Measurements from ENCODE around the gene STAB1.

Gene STAB1

DNA sequence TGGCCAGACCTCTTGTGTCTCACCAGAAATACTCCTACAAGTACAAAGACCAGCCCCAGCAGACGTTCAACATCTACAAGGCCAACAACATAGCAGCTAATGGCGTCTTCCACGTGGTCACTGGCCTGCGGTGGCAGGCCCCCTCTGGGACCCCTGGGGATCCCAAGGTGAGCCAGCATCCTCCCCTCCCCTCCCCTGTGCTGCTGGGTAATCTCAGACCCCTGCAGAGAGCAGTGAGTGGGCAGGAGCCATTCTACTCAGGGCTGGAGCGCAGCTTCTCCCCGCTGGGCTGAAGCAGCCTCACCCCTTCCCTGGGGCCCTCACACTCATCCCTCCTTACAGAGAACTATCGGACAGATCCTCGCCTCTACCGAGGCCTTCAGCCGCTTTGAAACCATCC lies 9.8 kb downstream of the STAB1 start:
- H3F3A ChIP-seq (ENCODE audit: control insufficient read depth, insufficient read depth): no peaks in the 10 kb centered on the region
- H3K4me3 ChIP-seq (ENCODE audit: low read length): no peak overlapping the region
- TF ChIP-seq EZH2phosphoT487 (IDR thresholded peaks at IDR 0.05; ENCODE audit: borderline replicate concordance, low read length): no peak
- TF ChIP-seq CTCF (IDR thresholded peaks at IDR 0.05; ENCODE audit: low read depth, low read length, poor library complexity, severe bottlenecking): no peak
- no peaks in the 10 kb centered on the region for H3K9me2 ChIP-seq (replicated peaks; ENCODE audit: control insufficient read depth, low read length)
- H3K9me3 ChIP-seq (ENCODE audit: control insufficient read depth, insufficient read depth, low read length): no peaks in the 10 kb centered on the region
- no peaks in the 10 kb centered on the region for H3K79me2 ChIP-seq (ENCODE audit: control insufficient read depth, low read length)
- no peak overlapping the region for H3K27ac ChIP-seq (ENCODE audit: low read depth, low read length)
- no peaks in the 10 kb centered on the region for H3K36me3 ChIP-seq (ENCODE audit: control insufficient read depth, low read length)
- no peaks in the 10 kb centered on the region for H3K27me3 ChIP-seq (ENCODE audit: control insufficient read depth, low read length)
- H3K4me2 ChIP-seq (ENCODE audit: low read length): no peak overlapping the region
- no peaks in the 10 kb centered on the region for H4K20me1 ChIP-seq (ENCODE audit: control insufficient read depth, insufficient read depth, low read depth, low read length)
- H3K4me1 ChIP-seq (ENCODE audit: control insufficient read depth, low read length): no peaks in the 10 kb centered on the region

DNA sequence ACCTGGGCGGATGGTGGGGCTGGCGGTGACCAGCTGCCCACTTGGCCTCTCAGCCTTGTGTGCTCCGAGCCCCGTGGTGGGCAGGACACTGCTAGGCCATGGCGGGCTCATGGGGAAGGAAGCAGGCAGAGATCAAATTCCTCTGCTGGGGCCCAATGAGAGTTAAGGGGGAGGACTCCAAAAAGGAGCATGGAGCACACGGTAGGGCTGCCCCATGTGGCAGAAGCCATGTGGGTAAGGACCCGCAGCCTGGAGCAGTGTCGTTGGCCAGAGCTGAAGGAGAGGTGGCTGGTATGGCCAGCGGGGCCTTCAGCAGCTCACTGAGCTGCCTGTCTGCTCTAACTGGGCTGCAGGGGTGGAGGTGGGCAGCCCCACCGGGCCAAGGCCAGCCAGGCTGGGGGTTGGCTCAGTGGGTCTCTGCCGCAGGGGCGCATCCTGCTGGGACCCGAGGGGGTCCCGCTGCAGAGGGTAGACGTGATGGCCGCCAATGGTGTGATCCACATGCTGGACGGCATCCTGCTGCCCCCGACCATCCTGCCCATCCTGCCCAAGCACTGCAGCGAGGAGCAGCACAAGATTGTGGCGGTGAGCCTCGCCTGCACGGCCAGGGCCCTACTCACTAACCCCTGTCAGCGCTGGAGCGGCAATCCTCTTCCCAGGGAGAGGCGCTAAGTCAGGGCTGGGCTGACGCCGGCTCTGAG lies 11.3 kb downstream of the STAB1 start:
- Histone ChIP-seq H3F3A (ENCODE audit: control insufficient read depth, insufficient read depth) (no peaks in the 10 kb centered on the region), H3K4me3 (ENCODE audit: low read length) (no peak overlapping the region), H3K4me2 (ENCODE audit: low read length) (no peak overlapping the region), H4K20me1 (ENCODE audit: control insufficient read depth, insufficient read depth, low read depth, low read length) (no peaks in the 10 kb centered on the region), H3K4me1 (ENCODE audit: control insufficient read depth, low read length) (no peaks in the 10 kb centered on the region), H3K27ac (ENCODE audit: low read depth, low read length) (no peak overlapping the region), H3K27me3 (ENCODE audit: control insufficient read depth, low read length) (no peaks in the 10 kb centered on the region), H3K79me2 (ENCODE audit: control insufficient read depth, low read length) (no peaks in the 10 kb centered on the region), H3K9me2 (replicated peaks; ENCODE audit: control insufficient read depth, low read length) (no peaks in the 10 kb centered on the region), H3K9me3 (ENCODE audit: control insufficient read depth, insufficient read depth, low read length) (no peaks in the 10 kb centered on the region), H3K36me3 (ENCODE audit: control insufficient read depth, low read length) (no peaks in the 10 kb centered on the region)
- no peak for TF ChIP-seq EZH2phosphoT487 (IDR thresholded peaks at IDR 0.05; ENCODE audit: borderline replicate concordance, low read length)
- TF ChIP-seq CTCF (IDR thresholded peaks at IDR 0.05; ENCODE audit: low read depth, low read length, poor library complexity, severe bottlenecking): no peak

GRCh38 chr3:52507359-52507758 lies 12.2 kb downstream of the STAB1 start:
- no peaks in the 10 kb centered on the region for H3K9me2 ChIP-seq (replicated peaks; ENCODE audit: control insufficient read depth, low read length)
- no peaks in the 10 kb centered on the region for H3F3A ChIP-seq (ENCODE audit: control insufficient read depth, insufficient read depth)
- no peaks in the 10 kb centered on the region for H3K9me3 ChIP-seq (ENCODE audit: control insufficient read depth, insufficient read depth, low read length)
- TF ChIP-seq CTCF (IDR thresholded peaks at IDR 0.05; ENCODE audit: low read depth, low read length, poor library complexity, severe bottlenecking): no peak
- no peak for TF ChIP-seq EZH2phosphoT487 (IDR thresholded peaks at IDR 0.05; ENCODE audit: borderline replicate concordance, low read length)
- H3K4me3 ChIP-seq (ENCODE audit: low read length): no peak overlapping the region
- H3K4me1 ChIP-seq (ENCODE audit: control insufficient read depth, low read length): no peaks in the 10 kb centered on the region
- no peaks in the 10 kb centered on the region for H4K20me1 ChIP-seq (ENCODE audit: control insufficient read depth, insufficient read depth, low read depth, low read length)
- H3K27me3 ChIP-seq (ENCODE audit: control insufficient read depth, low read length): no peaks in the 10 kb centered on the region
- H3K27ac ChIP-seq (ENCODE audit: low read depth, low read length): no peak overlapping the region
- H3K36me3 ChIP-seq (ENCODE audit: control insufficient read depth, low read length): no peaks in the 10 kb centered on the region
- no peak overlapping the region for H3K4me2 ChIP-seq (ENCODE audit: low read length)
- H3K79me2 ChIP-seq (ENCODE audit: control insufficient read depth, low read length): no peaks in the 10 kb centered on the region
